ENCODE measurements around the gene ANAPC16. TPM values are rescaled to one million over a fixed set of nuclear protein-coding genes. Genes with fewer than 3 reads are reported as not detected.

Gene ANAPC16
- total RNA-seq, 2 experiments from 2014 or later: 61.9 to 64.3 TPM

- peak overlapping the region; percentile 89 for H3K27ac Mint-ChIP-seq
- ATAC-seq (ENCODE audit: poor library complexity) (no peak), DNase-seq (peak in 3 of 14 experiments; percentile 27 to 45 (median 30))
- no peaks in the 10 kb centered on the region for H3K9me3 Mint-ChIP-seq
- peaks cover 36% of the 10 kb centered on the region for H3K36me3 Mint-ChIP-seq (ENCODE audit: low read depth)
- H3K4me1 ChIP-seq (ENCODE audit: insufficient read depth, low read length): peaks cover 55% of the 10 kb centered on the region
- ChIA-PET POLR2A (interaction anchor here (0.7 to 6.5 kb wide), 15 partner anchors 9 to 550 kb away, joined by 3 to 96 read pairs (median 24); partner anchors contain the start of genes ANAPC16, ASCC1 and DNAJB12), CTCF (interaction anchor here (1.0 to 4.4 kb wide), 9 partner anchors 15 to 64 kb away, joined by 3 to 54 read pairs (median 14); no protein-coding TSS in a partner anchor)
- no peaks in the 10 kb centered on the region for H3K9me3 ChIP-seq (ENCODE audit: control insufficient read depth in 1 of 2, insufficient read depth in 1 of 2, low read length in 2 of 2)
- peak overlapping the region; percentile 90 for H3K4me3 ChIP-seq (ENCODE audit: low read length)
- H3K36me3 ChIP-seq (ENCODE audit: insufficient read depth, low read length): peaks cover 22% of the 10 kb centered on the region
- peak overlapping the region; percentile 78 to 88 for H3K27ac ChIP-seq (ENCODE audit: low read depth in 1 of 2, low read length in 2 of 2)
- intact Hi-C loops (cut with DNase I, micrococcal nuclease): no loop called here
- peak overlapping the region; percentile 100 for H3K4me3 Mint-ChIP-seq
- no peak for TF ChIP-seq CTCF (IDR thresholded peaks at IDR 0.05)
- H3K4me1 Mint-ChIP-seq (ENCODE audit: low read depth): peaks cover 57% of the 10 kb centered on the region
- H3K27me3 ChIP-seq (ENCODE audit: control insufficient read depth in 1 of 2, insufficient read depth in 2 of 2, low read length in 2 of 2): no peaks in the 10 kb centered on the region
- H3K27me3 Mint-ChIP-seq: no peaks in the 10 kb centered on the region
Observed at GRCh38 chr10:72276013-72276387, 60.2 kb downstream of the ANAPC16 start.

GRCh38 chr10:72276421-72277339 lies 60.9 kb downstream of the ANAPC16 start:
- no peak for TF ChIP-seq CTCF (IDR thresholded peaks at IDR 0.05)
- ChIA-PET CTCF (interaction anchor here (1.0 to 4.4 kb wide), 3 partner anchors 50 to 59 kb away, joined by 3 to 54 read pairs (median 23); no protein-coding TSS in a partner anchor), POLR2A (interaction anchor here (0.7 to 6.5 kb wide), 11 partner anchors 8 to 551 kb away, joined by 3 to 96 read pairs (median 27); partner anchors contain the start of genes ANAPC16 and ASCC1)
- Mint-ChIP-seq H3K36me3 (ENCODE audit: low read depth) (peaks cover 36% of the 10 kb centered on the region), H3K27ac (peak overlapping the region; percentile 89), H3K4me3 (peak overlapping the region; percentile 100), H3K4me1 (ENCODE audit: low read depth) (peaks cover 53% of the 10 kb centered on the region), H3K27me3 (no peaks in the 10 kb centered on the region), H3K9me3 (no peaks in the 10 kb centered on the region)
- DNase-seq (no peak), ATAC-seq (ENCODE audit: poor library complexity) (no peak)
- Histone ChIP-seq H3K4me1 (ENCODE audit: insufficient read depth, low read length) (peaks cover 55% of the 10 kb centered on the region), H3K36me3 (ENCODE audit: insufficient read depth, low read length) (peaks cover 22% of the 10 kb centered on the region), H3K9me3 (ENCODE audit: control insufficient read depth in 1 of 2, insufficient read depth in 1 of 2, low read length in 2 of 2) (no peaks in the 10 kb centered on the region), H3K4me3 (ENCODE audit: low read length) (peak overlapping the region; percentile 90), H3K27ac (ENCODE audit: low read depth in 1 of 2, low read length in 2 of 2) (peak overlapping the region; percentile 78 to 88), H3K27me3 (ENCODE audit: control insufficient read depth in 1 of 2, insufficient read depth in 2 of 2, low read length in 2 of 2) (no peaks in the 10 kb centered on the region)
- intact Hi-C loops (cut with DNase I, micrococcal nuclease): no loop called here

GRCh38 chr10:72277340-72277995 lies 61.7 kb downstream of the ANAPC16 start:
- DNase-seq (no peak), ATAC-seq (ENCODE audit: poor library complexity) (no peak)
- Mint-ChIP-seq H3K4me1 (ENCODE audit: low read depth) (peaks cover 46% of the 10 kb centered on the region), H3K36me3 (ENCODE audit: low read depth) (peaks cover 36% of the 10 kb centered on the region), H3K27ac (peak overlapping the region; percentile 89), H3K27me3 (no peaks in the 10 kb centered on the region), H3K9me3 (no peaks in the 10 kb centered on the region), H3K4me3 (peak overlapping the region; percentile 54)
- Histone ChIP-seq H3K27me3 (ENCODE audit: control insufficient read depth in 1 of 2, insufficient read depth in 2 of 2, low read length in 2 of 2) (no peaks in the 10 kb centered on the region), H3K27ac (ENCODE audit: low read depth in 1 of 2, low read length in 2 of 2) (peak overlapping the region; percentile 7 to 44), H3K4me1 (ENCODE audit: insufficient read depth, low read length) (peaks cover 53% of the 10 kb centered on the region), H3K4me3 (ENCODE audit: low read length) (no peak overlapping the region), H3K36me3 (ENCODE audit: insufficient read depth, low read length) (peaks cover 22% of the 10 kb centered on the region), H3K9me3 (ENCODE audit: control insufficient read depth in 1 of 2, insufficient read depth in 1 of 2, low read length in 2 of 2) (no peaks in the 10 kb centered on the region)
- no peak for TF ChIP-seq CTCF (IDR thresholded peaks at IDR 0.05)
- intact Hi-C loops (cut with DNase I, micrococcal nuclease): no loop called here
- POLR2A ChIA-PET: interaction anchor here (0.6 to 6.5 kb wide), 8 partner anchors 8 to 176 kb away, joined by 3 to 96 read pairs (median 4); no protein-coding TSS in a partner anchor
- CTCF ChIA-PET: interaction anchor here (0.8 to 4.4 kb wide), 2 partner anchors 57 to 58 kb away, joined by 3 to 54 read pairs; no protein-coding TSS in a partner anchor

All from CD4-positive, alpha-beta T cell (primary cell).